Testis (tissue), 2 donors: ENCODE data around the gene PARVB.

Experiments
- POLR2A ChIP-seq: fragments of 450-650 bp; IDR thresholded peaks from one replicate; pipeline ENCODE4 v1.6.1; 2017; ENCODE audit warnings: antibody characterized with exemption, mild to moderate bottlenecking, moderate library complexity
- TF ChIP-seq, protein P1 (sequence below), 3 experiments: fragments of 450-650 bp in 2 of 3; fragments of 200-600 bp in 1 of 3; sonication (generic) in 1 of 3; IDR thresholded peaks; one replicate each; pipeline ENCODE4 v1.5.1; 2016 to 2019; ENCODE audit warnings: antibody characterized with exemption in 3 of 3, mild to moderate bottlenecking in 2 of 3, moderate library complexity in 1 of 3

DNA sequence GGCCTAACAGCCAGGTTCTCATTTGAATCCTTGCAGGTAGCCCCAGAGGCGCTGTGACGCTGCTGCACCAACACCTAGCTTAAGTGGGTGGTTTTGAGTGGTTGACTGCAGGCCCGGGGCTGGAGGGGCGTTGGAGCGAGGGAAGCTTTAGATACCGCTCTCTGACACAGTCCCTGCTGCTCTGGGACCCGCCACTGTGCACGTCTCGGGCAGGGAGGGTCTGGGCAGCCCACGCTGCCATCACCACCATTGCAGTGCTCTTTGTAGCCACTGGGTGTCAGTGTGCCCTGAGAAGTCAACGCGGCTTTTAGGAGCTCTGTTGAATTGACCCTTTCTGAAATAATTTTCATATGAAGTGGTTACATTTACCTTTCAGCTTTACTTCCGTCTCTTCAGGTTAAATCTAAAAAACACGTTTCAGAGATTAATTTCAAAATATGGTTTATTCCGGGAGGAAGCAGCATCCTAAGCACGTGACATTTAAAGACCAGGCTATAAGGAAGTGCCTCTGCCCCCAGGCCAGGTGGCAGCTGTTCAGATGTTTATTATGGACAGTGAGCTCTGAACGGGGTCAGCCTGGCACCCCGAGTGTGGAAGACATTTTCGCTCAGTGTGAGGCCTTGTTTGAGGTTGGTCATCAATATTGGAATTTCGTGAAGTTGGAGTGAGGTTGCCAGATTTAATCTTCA lies 30.9 kb upstream of the PARVB start:
- TF ChIP-seq, protein P1, sequence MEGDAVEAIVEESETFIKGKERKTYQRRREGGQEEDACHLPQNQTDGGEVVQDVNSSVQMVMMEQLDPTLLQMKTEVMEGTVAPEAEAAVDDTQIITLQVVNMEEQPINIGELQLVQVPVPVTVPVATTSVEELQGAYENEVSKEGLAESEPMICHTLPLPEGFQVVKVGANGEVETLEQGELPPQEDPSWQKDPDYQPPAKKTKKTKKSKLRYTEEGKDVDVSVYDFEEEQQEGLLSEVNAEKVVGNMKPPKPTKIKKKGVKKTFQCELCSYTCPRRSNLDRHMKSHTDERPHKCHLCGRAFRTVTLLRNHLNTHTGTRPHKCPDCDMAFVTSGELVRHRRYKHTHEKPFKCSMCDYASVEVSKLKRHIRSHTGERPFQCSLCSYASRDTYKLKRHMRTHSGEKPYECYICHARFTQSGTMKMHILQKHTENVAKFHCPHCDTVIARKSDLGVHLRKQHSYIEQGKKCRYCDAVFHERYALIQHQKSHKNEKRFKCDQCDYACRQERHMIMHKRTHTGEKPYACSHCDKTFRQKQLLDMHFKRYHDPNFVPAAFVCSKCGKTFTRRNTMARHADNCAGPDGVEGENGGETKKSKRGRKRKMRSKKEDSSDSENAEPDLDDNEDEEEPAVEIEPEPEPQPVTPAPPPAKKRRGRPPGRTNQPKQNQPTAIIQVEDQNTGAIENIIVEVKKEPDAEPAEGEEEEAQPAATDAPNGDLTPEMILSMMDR (IDR thresholded peaks at IDR 0.05) = peak; percentile 86 to 92 (median 88)
- TF ChIP-seq POLR2A = no peak
